GM18511 (cell line): Measurements from ENCODE around the gene OR7C2.

Experiments used
- ATAC-seq: cut with Tn5 transposase; IDR thresholded peaks from one replicate; pipeline ENCODE4 v1.9.1; 2021; ENCODE audit warnings: mild to moderate bottlenecking, moderate library complexity; ENCODE audit not compliant: unreplicated experiment

Gene OR7C2

DNA sequence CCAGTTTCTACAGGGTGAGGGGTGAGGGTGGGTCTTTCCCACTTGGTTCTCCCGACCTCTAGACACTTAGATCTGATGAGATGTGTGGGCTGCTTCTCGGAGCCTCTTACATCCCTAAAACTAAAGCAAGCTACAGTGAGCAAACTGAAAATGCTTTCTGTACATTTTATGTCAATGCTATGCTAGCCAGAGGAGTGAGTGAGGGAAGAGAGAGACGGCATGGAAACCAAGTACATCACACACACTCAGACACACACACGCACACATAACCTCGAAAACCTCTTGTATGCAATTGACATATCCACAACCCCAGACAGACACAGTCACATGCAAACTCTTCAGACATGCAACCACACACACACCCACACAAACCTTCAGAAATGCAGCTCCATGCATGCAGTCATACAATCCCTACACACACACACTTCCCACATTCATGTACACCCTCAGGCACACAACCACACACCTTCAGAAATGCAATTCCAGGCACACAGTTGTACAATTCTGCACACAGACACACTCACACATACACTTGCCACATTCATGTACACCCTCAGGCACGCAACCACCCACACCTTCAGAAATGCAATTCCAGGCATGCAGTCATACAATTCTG, 37.0 kb downstream of the OR7C2 start:
- no peak for ATAC-seq

DNA sequence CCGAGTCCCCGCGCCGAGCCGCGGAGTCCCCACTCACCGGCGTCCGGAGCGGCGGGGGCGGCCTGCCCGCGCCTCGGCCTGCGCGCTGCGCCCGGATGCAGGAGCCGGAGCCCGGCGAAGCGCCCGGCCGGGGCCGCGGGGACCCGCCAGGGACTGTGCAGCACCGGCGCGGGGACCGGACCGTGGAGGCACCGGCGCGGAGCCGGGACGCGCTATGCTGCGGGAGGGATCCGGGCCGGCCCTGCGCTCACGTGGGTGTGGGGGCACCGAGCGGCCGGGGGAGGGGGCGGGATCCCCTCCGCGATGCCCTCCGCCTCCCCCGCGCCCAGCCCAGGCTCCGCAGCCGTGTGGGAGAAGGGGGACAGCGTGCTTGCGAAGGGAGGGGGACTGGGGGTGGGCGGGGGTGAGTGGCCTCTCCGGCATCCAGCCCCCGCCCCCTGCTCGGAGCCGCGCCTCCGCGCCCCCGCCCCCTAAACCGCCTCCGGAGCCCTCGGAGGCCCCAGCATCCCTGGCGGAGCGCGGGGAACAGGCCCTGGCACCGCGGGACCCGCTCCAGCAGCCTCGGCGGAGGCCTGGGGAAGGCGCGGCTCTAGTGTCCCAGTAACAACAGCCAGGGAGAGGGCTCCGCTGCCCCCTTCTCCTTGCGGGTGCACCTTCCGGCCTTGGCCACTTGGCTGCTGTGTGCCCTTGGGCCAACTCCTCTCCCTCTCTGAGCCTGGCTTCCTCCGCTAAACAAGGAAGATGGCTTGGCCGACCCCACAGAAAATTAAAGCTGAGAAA, 38.4 kb downstream of the OR7C2 start, which contains the start of gene SLC1A6:
Gene SLC1A6, minus strand, starts transcription at position 389 of the 780 bp plus-strand sequence. CDS start 6,954 bp downstream, outside the sequence.
- ATAC-seq = no peak

DNA sequence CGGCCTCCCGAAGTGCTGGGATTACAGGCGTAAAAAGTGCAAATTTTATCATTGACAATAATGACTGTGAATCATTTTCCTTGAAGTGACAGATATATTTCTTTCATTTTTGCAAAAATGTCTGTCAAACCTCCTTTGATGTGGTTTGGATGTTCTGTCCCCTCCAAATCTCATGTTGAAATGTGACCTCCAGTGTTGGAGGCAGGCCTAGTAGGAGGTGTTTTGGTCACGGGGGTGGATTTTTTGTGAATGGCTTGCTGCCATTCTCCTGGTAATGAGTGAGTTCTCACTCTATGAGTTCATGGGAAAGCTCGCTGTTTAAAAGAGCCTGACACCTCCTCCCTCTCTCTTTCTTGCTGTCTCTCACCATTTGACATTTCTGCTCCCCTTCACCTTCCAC, 43.8 kb downstream of the OR7C2 start:
- no peak for ATAC-seq
